ENCODE data around the gene SLC22A1. TPM values are rescaled to one million over a fixed set of nuclear protein-coding genes. Genes with fewer than 3 reads are reported as not detected.

SLC22A1 gene
- total RNA-seq, 4 donors from 2014 or later, result 0.26 to 0.52 (median 0.33) TPM; not detected in 1

- no peak overlapping the region for H3K4me3 ChIP-seq
- intact Hi-C loops (cut with DNase I), result no loop called here
- no peak overlapping the region for H3K27ac ChIP-seq (replicated peaks in 1 of 4)
- H3K36me3 ChIP-seq, result no peaks in the 10 kb centered on the region
- no peaks in the 10 kb centered on the region for H3K27me3 ChIP-seq
- H3K9me3 ChIP-seq, result peaks cover 0 to 26% (median 22%) of the 10 kb centered on the region in 4 donors
- TF ChIP-seq POLR2AphosphoS5 (IDR thresholded peaks at IDR 0.05), result no peak
- TF ChIP-seq POLR2A (IDR thresholded peaks at IDR 0.05; ENCODE audit: low read depth), result no peak
- no peak for TF ChIP-seq CTCF (IDR thresholded peaks at IDR 0.05)
- no peak for TF ChIP-seq EP300 (IDR thresholded peaks at IDR 0.05)
- no peaks in the 10 kb centered on the region for H3K4me1 ChIP-seq
- DNase-seq (ENCODE audit: extremely low spot score), result no peak
- WGBS, result 88% methylated on average over 1 of the region's 1 CpG
Observed at GRCh38 chr6:160190081-160190480, 68.5 kb downstream of the SLC22A1 start.

- intact Hi-C loops (cut with DNase I), result no loop called here
- DNase-seq (ENCODE audit: extremely low spot score), result no peak
- Histone ChIP-seq H3K27me3 (no peaks in the 10 kb centered on the region), H3K9me3 (peaks cover 0 to 35% (median 26%) of the 10 kb centered on the region in 4 donors), H3K4me3 (no peak overlapping the region), H3K36me3 (no peaks in the 10 kb centered on the region), H3K4me1 (no peaks in the 10 kb centered on the region), H3K27ac (replicated peaks in 1 of 4) (no peak overlapping the region)
- TF ChIP-seq POLR2A (IDR thresholded peaks at IDR 0.05; ENCODE audit: low read depth) (no peak), CTCF (IDR thresholded peaks at IDR 0.05) (no peak), EP300 (IDR thresholded peaks at IDR 0.05) (no peak), POLR2AphosphoS5 (IDR thresholded peaks at IDR 0.05) (no peak)
Observed at GRCh38 chr6:160190973-160191372, 69.4 kb downstream of the SLC22A1 start.

- H3K4me1 ChIP-seq, result no peaks in the 10 kb centered on the region
- WGBS, result 92% methylated on average over 1 of the region's 1 CpG
- intact Hi-C loops (cut with DNase I), result no loop called here
- peaks cover 0 to 38% (median 29%) of the 10 kb centered on the region in 4 donors for H3K9me3 ChIP-seq
- H3K4me3 ChIP-seq, result no peak overlapping the region
- no peaks in the 10 kb centered on the region for H3K36me3 ChIP-seq
- H3K27ac ChIP-seq (replicated peaks in 1 of 4), result no peak overlapping the region
- no peaks in the 10 kb centered on the region for H3K27me3 ChIP-seq
- no peak for DNase-seq (ENCODE audit: extremely low spot score)
- TF ChIP-seq CTCF (IDR thresholded peaks at IDR 0.05) (no peak), EP300 (IDR thresholded peaks at IDR 0.05) (no peak), POLR2AphosphoS5 (IDR thresholded peaks at IDR 0.05) (no peak), POLR2A (IDR thresholded peaks at IDR 0.05; ENCODE audit: low read depth) (no peak)
Observed at GRCh38 chr6:160192840-160193239, 71.2 kb downstream of the SLC22A1 start.

GRCh38 chr6:160194808-160195207 lies 73.2 kb downstream of the SLC22A1 start:
- no peak for DNase-seq (ENCODE audit: extremely low spot score)
- WGBS, result 71% methylated on average over 1 of the region's 1 CpG
- intact Hi-C loops (cut with DNase I), result no loop called here
- no peak overlapping the region for H3K4me3 ChIP-seq
- TF ChIP-seq POLR2A (IDR thresholded peaks at IDR 0.05; ENCODE audit: low read depth) (no peak), POLR2AphosphoS5 (IDR thresholded peaks at IDR 0.05) (no peak), EP300 (IDR thresholded peaks at IDR 0.05) (no peak), CTCF (IDR thresholded peaks at IDR 0.05) (no peak)
- H3K27me3 ChIP-seq, result no peaks in the 10 kb centered on the region
- H3K36me3 ChIP-seq, result no peaks in the 10 kb centered on the region
- no peak overlapping the region for H3K27ac ChIP-seq (replicated peaks in 1 of 4)
- H3K4me1 ChIP-seq, result no peaks in the 10 kb centered on the region
- peaks cover 0 to 38% (median 29%) of the 10 kb centered on the region in 4 donors for H3K9me3 ChIP-seq

GRCh38 chr6:160197662-160198061 lies 76.0 kb downstream of the SLC22A1 start:
- H3K27ac ChIP-seq (replicated peaks in 1 of 4), result no peak overlapping the region
- TF ChIP-seq POLR2AphosphoS5 (IDR thresholded peaks at IDR 0.05), result no peak
- TF ChIP-seq POLR2A (IDR thresholded peaks at IDR 0.05; ENCODE audit: low read depth), result no peak
- no peak for TF ChIP-seq EP300 (IDR thresholded peaks at IDR 0.05)
- no peak for TF ChIP-seq CTCF (IDR thresholded peaks at IDR 0.05)
- intact Hi-C loops (cut with DNase I), result no loop called here
- H3K4me3 ChIP-seq, result no peak overlapping the region
- H3K27me3 ChIP-seq, result no peaks in the 10 kb centered on the region
- peaks cover 0 to 34% (median 27%) of the 10 kb centered on the region in 4 donors for H3K9me3 ChIP-seq
- no peak for DNase-seq (ENCODE audit: extremely low spot score)
- no peaks in the 10 kb centered on the region for H3K36me3 ChIP-seq
- peaks cover 0 to 7% (median 4%) of the 10 kb centered on the region in 4 donors for H3K4me1 ChIP-seq
